LoVo (cell line): ENCODE measurements around the gene ASCL4.
A peak's percentile ranks its signal among the peaks of the same experiment; 100 is the strongest.
"Not testable (repeated sequence)": the region's sequence is repeated elsewhere in the genome, so short reads cannot be mapped to it uniquely, and the experiment has no call there.

Experiments
- DNase-seq: peaks from one replicate; pipeline ENCODE4 v3.0.0-alpha.2; 2016; ENCODE audit warnings: low spot score

The ASCL4 gene

GRCh38 chr12:107774349-107775029 lies at the start of gene ASCL4:
Gene ASCL4 (plus strand): TSS chr12:107774704. CDS start chr12:107775219, 515 bp downstream.
- no peak for DNase-seq

GRCh38 chr12:107727327-107727726 lies 47.2 kb upstream of the ASCL4 start:
- DNase-seq = not testable (repeated sequence)

GRCh38 chr12:107727742-107728141 lies 46.8 kb upstream of the ASCL4 start:
- not testable (repeated sequence) for DNase-seq

- DNase-seq = no peak
Measured at GRCh38 chr12:107730618-107731341, 43.7 kb upstream of the ASCL4 start.

GRCh38 chr12:107731366-107731765 lies 43.1 kb upstream of the ASCL4 start:
- DNase-seq = no peak

GRCh38 chr12:107732365-107732764 lies 42.1 kb upstream of the ASCL4 start:
- no peak for DNase-seq

DNA sequence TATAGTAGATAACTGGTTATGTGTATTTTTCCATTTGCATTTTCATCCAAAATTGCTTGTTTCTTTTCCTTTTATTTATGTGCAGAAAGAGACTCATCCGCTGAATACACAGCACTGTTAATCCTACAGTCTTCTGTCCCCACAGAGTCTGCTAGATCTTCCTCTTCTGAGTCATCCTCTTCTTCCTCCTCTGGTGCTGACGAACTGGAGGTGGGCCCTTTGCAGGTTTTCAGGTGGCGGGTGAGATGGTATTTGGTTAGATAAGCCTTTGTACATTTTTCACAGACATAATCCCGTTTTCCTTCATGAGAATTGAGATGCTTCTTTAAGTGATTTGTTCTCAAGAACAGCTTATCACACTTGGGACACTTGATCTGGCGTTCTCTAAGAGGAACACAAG lies 40.4 kb upstream of the ASCL4 start:
- no peak for DNase-seq

- DNase-seq = no peak
Measured at GRCh38 chr12:107735763-107736162, 38.7 kb upstream of the ASCL4 start.

GRCh38 chr12:107736914-107737313 lies 37.6 kb upstream of the ASCL4 start:
- no peak for DNase-seq

GRCh38 chr12:107748472-107748871 lies 26.0 kb upstream of the ASCL4 start:
- DNase-seq = no peak

GRCh38 chr12:107749083-107749482 lies 25.4 kb upstream of the ASCL4 start:
- no peak for DNase-seq

- DNase-seq = peak; percentile 91
Measured at GRCh38 chr12:107759410-107759809, 15.1 kb upstream of the ASCL4 start.

GRCh38 chr12:107760207-107760808 lies 14.2 kb upstream of the ASCL4 start:
- DNase-seq = peak; percentile 39

DNA sequence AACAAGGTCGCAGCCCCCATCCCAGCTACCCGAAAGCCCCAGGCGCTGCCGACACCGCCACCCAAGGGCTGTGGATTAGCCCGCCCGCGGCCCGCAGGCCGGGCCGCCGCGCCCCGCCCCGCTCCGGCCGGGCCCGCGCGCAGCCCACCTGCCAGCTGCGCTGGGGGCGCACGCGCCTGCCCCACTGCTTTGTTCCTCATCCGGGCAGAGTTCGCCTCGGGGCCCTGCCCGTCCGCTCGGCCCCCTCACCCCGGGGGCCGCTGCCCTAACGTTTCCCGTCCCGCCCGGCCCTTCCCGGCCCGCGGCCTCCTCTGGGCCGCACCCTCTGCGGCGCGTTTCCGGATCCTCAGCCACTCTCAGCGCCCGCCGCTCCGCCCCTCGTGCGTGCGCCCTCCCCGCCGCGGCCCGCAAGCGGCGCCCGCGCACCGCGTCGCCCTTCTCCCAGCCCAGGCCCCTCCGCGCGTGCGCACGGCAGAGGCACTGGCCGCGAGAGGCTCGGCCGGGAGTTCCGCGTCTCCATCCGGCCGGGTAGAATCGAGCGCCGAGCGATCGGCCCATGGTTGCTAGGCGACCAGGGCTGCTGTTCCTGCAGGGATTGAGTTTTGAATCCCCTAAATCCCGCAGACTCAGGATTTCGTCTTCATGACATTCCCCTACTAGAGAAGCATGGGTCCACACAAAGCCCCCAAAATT lies 13.5 kb upstream of the ASCL4 start, which contains the start of gene PRDM4:
TSS of gene PRDM4 (minus strand) at position 329 of the 693 bp plus-strand sequence. CDS start 622 bp downstream, outside the sequence.
- peak; percentile 99 for DNase-seq

- DNase-seq = no peak
Measured at GRCh38 chr12:107761502-107761904, 13.0 kb upstream of the ASCL4 start.

GRCh38 chr12:107762874-107763273 lies 11.6 kb upstream of the ASCL4 start:
- no peak for DNase-seq

DNA sequence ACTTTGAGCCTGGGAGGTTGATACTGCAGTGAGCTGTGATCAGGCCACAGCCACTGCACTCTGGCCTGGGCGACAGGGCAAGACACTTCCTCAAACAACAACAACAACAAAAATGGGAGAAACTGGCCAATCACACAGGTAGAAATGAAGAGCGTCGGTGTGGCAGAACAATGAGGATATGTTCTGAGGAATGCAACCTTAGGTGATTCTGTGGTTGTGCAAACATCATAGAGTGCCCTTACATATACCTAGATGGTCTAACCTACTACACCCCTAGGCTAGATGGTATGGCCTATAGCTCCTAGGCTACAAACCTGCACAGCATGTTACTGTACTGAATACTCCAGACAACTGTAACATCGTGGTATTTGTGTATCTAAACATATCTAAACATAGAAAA lies 9.9 kb upstream of the ASCL4 start:
- DNase-seq = no peak

DNA sequence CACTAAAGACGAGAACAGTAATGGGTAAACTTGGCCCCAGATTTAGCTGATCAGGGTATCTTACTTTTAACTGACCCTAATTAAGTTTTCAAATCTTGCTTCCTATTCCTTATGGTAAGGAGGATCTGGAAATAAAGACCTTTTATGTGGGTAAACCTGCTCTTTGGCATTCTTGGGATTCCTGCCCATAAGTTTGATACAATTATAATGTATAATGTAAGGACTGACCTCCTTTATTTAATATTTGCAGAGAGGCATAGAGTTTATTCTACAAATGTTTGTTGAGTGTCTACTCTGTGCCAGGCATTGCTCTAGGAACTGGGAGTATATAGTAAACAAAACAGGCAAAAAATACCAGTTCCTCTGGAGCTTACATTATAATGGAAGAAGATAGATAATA lies 9.2 kb upstream of the ASCL4 start:
- DNase-seq = no peak

- DNase-seq = no peak
Measured at GRCh38 chr12:107767466-107767865, 7.0 kb upstream of the ASCL4 start.

DNA sequence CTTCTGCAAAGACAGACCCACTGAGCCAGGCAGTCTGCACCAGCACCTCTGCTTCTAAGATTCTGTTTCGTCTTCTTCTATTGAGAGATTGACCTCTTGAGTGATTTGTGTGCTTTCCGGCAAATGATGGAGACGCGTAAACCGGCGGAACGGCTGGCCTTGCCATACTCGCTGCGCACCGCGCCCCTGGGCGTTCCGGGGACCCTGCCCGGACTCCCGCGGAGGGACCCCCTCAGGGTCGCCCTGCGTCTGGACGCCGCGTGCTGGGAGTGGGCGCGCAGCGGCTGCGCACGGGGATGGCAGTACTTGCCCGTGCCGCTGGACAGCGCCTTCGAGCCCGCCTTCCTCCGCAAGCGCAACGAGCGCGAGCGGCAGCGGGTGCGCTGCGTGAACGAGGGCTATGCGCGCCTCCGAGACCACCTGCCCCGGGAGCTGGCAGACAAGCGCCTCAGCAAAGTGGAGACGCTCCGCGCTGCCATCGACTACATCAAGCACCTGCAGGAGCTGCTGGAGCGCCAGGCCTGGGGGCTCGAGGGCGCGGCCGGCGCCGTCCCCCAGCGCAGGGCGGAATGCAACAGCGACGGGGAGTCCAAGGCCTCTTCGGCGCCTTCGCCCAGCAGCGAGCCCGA lies 703 bp downstream of the ASCL4 start:
- no peak for DNase-seq

GRCh38 chr12:107776171-107776570 lies 1.7 kb downstream of the ASCL4 start:
- DNase-seq = no peak
